SK-N-SH treated with all-trans-retinoic acid at 6 μM for 48 hours (cell line): ENCODE data around the gene FANCC.
A peak's percentile ranks its signal among the peaks of the same experiment; 100 is the strongest.

ENCODE experiments used
- ATAC-seq: fragments of 200-7000 bp; cut with Tn5 transposase; 3 replicates; pipeline ENCODE4 v1.9.1; 2020; ENCODE audit warnings: mild to moderate bottlenecking, moderate library complexity
- BACH2 ChIP-seq: fragments of 250-450 bp; sonication (Bioruptor Pico); IDR thresholded peaks from 2 replicates; pipeline ENCODE4 v1.9.0; 2021; ENCODE audit warnings: mild to moderate bottlenecking, borderline replicate concordance
- ESRRG ChIP-seq: fragments of 250-450 bp; sonication (Bioruptor Pico); IDR thresholded peaks from 2 replicates; pipeline ENCODE4 v1.6.1; 2021; ENCODE audit warnings: mild to moderate bottlenecking
- PPARA ChIP-seq: fragments of 250-450 bp; sonication (Bioruptor Pico); IDR thresholded peaks from 2 replicates; pipeline ENCODE4 v1.5.0; 2020; ENCODE audit warnings: mild to moderate bottlenecking, borderline replicate concordance
- RARB ChIP-seq: fragments of 250-450 bp; sonication (Bioruptor Pico); IDR thresholded peaks from 2 replicates; pipeline ENCODE4 v1.8.0; 2021; ENCODE audit warnings: mild to moderate bottlenecking, moderate library complexity
- SNAI2 ChIP-seq: fragments of 250-450 bp; sonication (Bioruptor Pico); IDR thresholded peaks from 2 replicates; pipeline ENCODE4 v1.5.0; 2020; ENCODE audit warnings: mild to moderate bottlenecking, moderate library complexity
- TCF4 ChIP-seq: fragments of 250-450 bp; sonication (Bioruptor Pico); IDR thresholded peaks from 2 replicates; pipeline ENCODE4 v1.8.0; 2021; ENCODE audit warnings: mild to moderate bottlenecking, moderate library complexity, borderline replicate concordance
- TOX ChIP-seq: fragments of 250-450 bp; sonication (Bioruptor Pico); IDR thresholded peaks from 2 replicates; pipeline ENCODE4 v1.8.0; 2021; ENCODE audit warnings: mild to moderate bottlenecking, moderate library complexity, borderline replicate concordance
- ZNF565 ChIP-seq: fragments of 450-650 bp; formaldehyde crosslinking; conservative IDR thresholded peaks from 2 replicates; pipeline ENCODE4 v1.5.0; 2020; ENCODE audit warnings: low read depth, mild to moderate bottlenecking, moderate library complexity
- TF ChIP-seq, protein P1 (sequence below): fragments of 250-450 bp; sonication (Bioruptor Pico); IDR thresholded peaks from 2 replicates; pipeline ENCODE4 v1.8.0; 2020; ENCODE audit warnings: mild to moderate bottlenecking, moderate library complexity, borderline replicate concordance
- TF ChIP-seq, protein P2 (sequence below): fragments of 250-450 bp; sonication (Bioruptor Pico); IDR thresholded peaks from 2 replicates; pipeline ENCODE4 v1.8.0; 2021; ENCODE audit warnings: low read depth, mild to moderate bottlenecking, moderate library complexity, borderline replicate concordance
- TF ChIP-seq, protein P3 (sequence below): fragments of 250-450 bp; sonication (Bioruptor Pico); IDR thresholded peaks from 2 replicates; pipeline ENCODE4 v1.5.0; 2020; ENCODE audit warnings: mild to moderate bottlenecking, moderate library complexity
- TF ChIP-seq, protein P4 (sequence below): fragments of 250-450 bp; sonication (Bioruptor Pico); IDR thresholded peaks from 2 replicates; pipeline ENCODE4 v1.5.1; 2020; ENCODE audit warnings: low read depth, mild to moderate bottlenecking, moderate library complexity
- TF ChIP-seq, protein P5 (sequence below): fragments of 250-450 bp; sonication (Bioruptor Pico); IDR thresholded peaks from 2 replicates; pipeline ENCODE4 v1.5.1; 2021; ENCODE audit warnings: mild to moderate bottlenecking, moderate library complexity

Gene FANCC

DNA sequence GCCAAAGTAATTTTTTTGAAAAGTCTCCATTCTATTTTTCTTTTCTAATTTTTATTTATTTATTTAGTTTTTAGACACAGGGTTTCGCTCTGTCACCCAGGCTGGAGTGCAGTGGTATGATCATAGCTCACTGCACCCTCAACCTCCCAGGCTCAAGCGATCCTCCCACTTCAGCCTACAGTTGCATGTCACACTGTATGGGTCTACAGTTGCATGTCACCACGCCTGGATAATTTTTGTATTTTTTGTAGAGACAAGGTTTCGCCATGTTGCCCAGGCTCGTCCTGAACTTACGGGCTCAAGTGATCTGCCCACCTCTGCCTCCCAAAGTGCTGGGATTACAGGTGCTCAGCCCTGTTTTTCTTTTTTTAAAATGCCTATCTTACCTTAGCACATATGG is 10.7 kb downstream of the FANCC start (continued):
- TF ChIP-seq, protein P1, sequence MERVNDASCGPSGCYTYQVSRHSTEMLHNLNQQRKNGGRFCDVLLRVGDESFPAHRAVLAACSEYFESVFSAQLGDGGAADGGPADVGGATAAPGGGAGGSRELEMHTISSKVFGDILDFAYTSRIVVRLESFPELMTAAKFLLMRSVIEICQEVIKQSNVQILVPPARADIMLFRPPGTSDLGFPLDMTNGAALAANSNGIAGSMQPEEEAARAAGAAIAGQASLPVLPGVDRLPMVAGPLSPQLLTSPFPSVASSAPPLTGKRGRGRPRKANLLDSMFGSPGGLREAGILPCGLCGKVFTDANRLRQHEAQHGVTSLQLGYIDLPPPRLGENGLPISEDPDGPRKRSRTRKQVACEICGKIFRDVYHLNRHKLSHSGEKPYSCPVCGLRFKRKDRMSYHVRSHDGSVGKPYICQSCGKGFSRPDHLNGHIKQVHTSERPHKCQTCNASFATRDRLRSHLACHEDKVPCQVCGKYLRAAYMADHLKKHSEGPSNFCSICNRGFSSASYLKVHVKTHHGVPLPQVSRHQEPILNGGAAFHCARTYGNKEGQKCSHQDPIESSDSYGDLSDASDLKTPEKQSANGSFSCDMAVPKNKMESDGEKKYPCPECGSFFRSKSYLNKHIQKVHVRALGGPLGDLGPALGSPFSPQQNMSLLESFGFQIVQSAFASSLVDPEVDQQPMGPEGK (CRISPR knock-in tag), result no peak

DNA sequence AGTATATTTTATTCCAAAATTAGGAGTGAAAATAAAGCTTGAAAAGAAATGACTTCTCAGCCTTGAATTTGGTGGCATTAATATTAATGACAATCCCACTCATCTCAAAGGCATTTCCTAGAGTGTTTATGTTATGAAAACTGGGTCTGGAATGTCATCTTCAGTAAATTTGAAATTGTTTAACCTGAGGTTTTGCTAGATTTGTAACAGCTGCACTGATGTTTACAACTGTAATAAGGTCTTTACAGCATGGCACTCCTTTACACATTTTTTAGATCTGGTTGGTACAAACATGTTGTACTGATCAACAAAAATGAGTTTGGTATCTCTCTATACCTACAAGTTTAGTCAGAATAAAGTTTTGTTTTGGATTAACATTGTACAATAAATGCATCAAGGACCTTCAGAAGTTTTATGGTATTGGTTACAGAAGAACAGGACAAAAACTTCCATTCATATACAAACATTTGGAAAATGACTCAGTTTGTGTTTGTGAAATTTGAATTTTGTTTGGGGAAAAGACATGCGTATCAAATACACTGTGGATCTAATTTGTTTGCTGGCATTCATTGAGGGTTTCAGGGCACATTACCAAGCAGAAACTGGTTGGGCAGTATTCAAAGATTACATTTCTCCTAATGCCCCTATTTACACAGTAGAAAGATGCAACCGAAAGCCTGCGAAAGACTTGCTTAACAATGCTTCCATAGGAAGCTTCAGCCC is 11.6 kb downstream of the FANCC start:
- TF ChIP-seq ZNF565 (CRISPR knock-in tag), result no peak
- no peak for TF ChIP-seq ESRRG (CRISPR knock-in tag)
- TF ChIP-seq SNAI2 (CRISPR knock-in tag), result no peak
- TF ChIP-seq, protein P2, sequence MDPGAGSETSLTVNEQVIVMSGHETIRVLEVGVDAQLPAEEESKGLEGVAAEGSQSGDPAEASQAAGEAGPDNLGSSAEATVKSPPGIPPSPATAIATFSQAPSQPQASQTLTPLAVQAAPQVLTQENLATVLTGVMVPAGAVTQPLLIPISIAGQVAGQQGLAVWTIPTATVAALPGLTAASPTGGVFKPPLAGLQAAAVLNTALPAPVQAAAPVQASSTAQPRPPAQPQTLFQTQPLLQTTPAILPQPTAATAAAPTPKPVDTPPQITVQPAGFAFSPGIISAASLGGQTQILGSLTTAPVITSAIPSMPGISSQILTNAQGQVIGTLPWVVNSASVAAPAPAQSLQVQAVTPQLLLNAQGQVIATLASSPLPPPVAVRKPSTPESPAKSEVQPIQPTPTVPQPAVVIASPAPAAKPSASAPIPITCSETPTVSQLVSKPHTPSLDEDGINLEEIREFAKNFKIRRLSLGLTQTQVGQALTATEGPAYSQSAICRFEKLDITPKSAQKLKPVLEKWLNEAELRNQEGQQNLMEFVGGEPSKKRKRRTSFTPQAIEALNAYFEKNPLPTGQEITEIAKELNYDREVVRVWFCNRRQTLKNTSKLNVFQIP (CRISPR knock-in tag), result no peak
- TF ChIP-seq TOX (CRISPR knock-in tag), result no peak
- TF ChIP-seq, protein P3, sequence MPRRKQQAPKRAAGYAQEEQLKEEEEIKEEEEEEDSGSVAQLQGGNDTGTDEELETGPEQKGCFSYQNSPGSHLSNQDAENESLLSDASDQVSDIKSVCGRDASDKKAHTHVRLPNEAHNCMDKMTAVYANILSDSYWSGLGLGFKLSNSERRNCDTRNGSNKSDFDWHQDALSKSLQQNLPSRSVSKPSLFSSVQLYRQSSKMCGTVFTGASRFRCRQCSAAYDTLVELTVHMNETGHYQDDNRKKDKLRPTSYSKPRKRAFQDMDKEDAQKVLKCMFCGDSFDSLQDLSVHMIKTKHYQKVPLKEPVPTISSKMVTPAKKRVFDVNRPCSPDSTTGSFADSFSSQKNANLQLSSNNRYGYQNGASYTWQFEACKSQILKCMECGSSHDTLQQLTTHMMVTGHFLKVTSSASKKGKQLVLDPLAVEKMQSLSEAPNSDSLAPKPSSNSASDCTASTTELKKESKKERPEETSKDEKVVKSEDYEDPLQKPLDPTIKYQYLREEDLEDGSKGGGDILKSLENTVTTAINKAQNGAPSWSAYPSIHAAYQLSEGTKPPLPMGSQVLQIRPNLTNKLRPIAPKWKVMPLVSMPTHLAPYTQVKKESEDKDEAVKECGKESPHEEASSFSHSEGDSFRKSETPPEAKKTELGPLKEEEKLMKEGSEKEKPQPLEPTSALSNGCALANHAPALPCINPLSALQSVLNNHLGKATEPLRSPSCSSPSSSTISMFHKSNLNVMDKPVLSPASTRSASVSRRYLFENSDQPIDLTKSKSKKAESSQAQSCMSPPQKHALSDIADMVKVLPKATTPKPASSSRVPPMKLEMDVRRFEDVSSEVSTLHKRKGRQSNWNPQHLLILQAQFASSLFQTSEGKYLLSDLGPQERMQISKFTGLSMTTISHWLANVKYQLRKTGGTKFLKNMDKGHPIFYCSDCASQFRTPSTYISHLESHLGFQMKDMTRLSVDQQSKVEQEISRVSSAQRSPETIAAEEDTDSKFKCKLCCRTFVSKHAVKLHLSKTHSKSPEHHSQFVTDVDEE (CRISPR knock-in tag), result no peak
- TF ChIP-seq, protein P4, sequence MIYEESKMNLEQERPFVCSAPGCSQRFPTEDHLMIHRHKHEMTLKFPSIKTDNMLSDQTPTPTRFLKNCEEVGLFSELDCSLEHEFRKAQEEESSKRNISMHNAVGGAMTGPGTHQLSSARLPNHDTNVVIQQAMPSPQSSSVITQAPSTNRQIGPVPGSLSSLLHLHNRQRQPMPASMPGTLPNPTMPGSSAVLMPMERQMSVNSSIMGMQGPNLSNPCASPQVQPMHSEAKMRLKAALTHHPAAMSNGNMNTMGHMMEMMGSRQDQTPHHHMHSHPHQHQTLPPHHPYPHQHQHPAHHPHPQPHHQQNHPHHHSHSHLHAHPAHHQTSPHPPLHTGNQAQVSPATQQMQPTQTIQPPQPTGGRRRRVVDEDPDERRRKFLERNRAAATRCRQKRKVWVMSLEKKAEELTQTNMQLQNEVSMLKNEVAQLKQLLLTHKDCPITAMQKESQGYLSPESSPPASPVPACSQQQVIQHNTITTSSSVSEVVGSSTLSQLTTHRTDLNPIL (CRISPR knock-in tag), result no peak
- ATAC-seq, result peak; percentile 51

DNA sequence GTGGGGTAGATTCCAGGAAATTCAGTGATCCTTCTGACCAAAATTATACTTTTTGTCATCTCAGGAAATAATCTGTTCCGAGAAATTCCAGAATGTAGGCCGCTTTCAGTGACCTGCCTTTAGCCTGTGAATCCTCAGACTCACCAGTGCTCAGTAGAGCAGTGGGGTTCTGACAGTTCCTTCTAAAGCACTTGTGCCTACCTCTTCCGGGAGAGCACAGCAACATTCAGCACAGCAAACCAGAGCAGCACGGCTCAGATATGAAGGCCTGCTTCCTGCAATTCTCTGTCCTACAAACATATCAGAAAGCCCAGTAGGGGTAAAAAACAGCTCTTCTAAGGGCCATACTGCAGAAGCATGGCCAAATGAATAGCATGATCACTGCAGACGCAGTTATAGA is 15.0 kb downstream of the FANCC start:
- no peak for ATAC-seq
- TF ChIP-seq TCF4 (CRISPR knock-in tag) (no peak), PPARA (no peak), SNAI2 (CRISPR knock-in tag) (no peak), ZNF565 (CRISPR knock-in tag) (no peak), TOX (CRISPR knock-in tag) (no peak), RARB (CRISPR knock-in tag) (no peak), BACH2 (CRISPR knock-in tag) (no peak)
- TF ChIP-seq, protein P5, sequence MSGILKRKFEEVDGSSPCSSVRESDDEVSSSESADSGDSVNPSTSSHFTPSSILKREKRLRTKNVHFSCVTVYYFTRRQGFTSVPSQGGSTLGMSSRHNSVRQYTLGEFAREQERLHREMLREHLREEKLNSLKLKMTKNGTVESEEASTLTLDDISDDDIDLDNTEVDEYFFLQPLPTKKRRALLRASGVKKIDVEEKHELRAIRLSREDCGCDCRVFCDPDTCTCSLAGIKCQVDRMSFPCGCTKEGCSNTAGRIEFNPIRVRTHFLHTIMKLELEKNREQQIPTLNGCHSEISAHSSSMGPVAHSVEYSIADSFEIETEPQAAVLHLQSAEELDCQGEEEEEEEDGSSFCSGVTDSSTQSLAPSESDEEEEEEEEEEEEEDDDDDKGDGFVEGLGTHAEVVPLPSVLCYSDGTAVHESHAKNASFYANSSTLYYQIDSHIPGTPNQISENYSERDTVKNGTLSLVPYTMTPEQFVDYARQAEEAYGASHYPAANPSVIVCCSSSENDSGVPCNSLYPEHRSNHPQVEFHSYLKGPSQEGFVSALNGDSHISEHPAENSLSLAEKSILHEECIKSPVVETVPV (CRISPR knock-in tag), result no peak
- TF ChIP-seq, protein P3 (CRISPR knock-in tag), result no peak
- TF ChIP-seq, protein P2 (CRISPR knock-in tag), result no peak
